K562 (cell line): ENCODE measurements around the gene RBMS1. TPM values are rescaled to one million over a fixed set of nuclear protein-coding genes. Genes with fewer than 3 reads are reported as not detected.

Source experiments
- ATAC-seq: fragments of 200-7000 bp; cut with Tn5 transposase; 3 replicates; pipeline ENCODE4 v1.9.1; 2020; ENCODE audit warnings: moderate library complexity
- BruUV-seq: library from RNA; stranded (reverse); fragments of 400-500 nt; replicated peaks from 2 replicates; lab custom pipeline; 2021; lab: Mats Ljungman, UMichigan
- CTCF ChIA-PET: fragments of 300-600 bp; formaldehyde crosslinking; extraction: SDS; loops from one replicate; lab custom pipeline; 2021; ENCODE audit warnings: low intra/inter-chr PET ratio; lab: Yijun Ruan, JAX
- POLR2A ChIA-PET: fragments of 300-600, 350-650 bp; sonication (Branson Sonifier 250); formaldehyde crosslinking; extraction: SDS; loops from one replicate; lab custom pipeline; 2021; ENCODE audit warnings: antibody characterized with exemption, inconsistent platforms; lab: Yijun Ruan, JAX
- DNase-seq, 4 experiments: peaks; one replicate each; pipeline versions ENCODE4 v3.0.0 to v3.0.0-alpha.2; 2011 to 2018; ENCODE audit warnings: low spot score in 3 of 4, mixed read lengths in 3 of 4; ENCODE audit errors: extremely low read depth in 1 of 4
- FAIRE-seq: peaks from 2 replicates; lab custom pipeline; 2011; peaks lifted over from hg19 to GRCh38; lab: Jason Lieb, UNC
- H2AFZ ChIP-seq: 2 replicates; pipeline ENCODE4 v1.6.0; 2011; ENCODE audit warnings: low read depth, low read length, control low read depth, inconsistent platforms
- H3K27ac ChIP-seq: fragments of 200-600 bp; 3 replicates; pipeline ENCODE4 v1.8.0; 2011; ENCODE audit warnings: low read depth, mild to moderate bottlenecking, control low read depth, inconsistent platforms, low read length, moderate library complexity, mixed read lengths; ENCODE audit errors: extremely low read depth
- H3K27me3 ChIP-seq, 2 experiments: fragments of 300-600 bp in 1 of 2; 2 replicates in 1 of 2; 3 replicates in 1 of 2; pipeline versions ENCODE4 v1.6.0 to v1.8.0; 2011; ENCODE audit warnings: inconsistent platforms in 2 of 2, low read length in 2 of 2, mild to moderate bottlenecking in 1 of 2, mixed read lengths in 1 of 2, moderate library complexity in 1 of 2; ENCODE audit not compliant: control insufficient read depth in 2 of 2, insufficient read depth in 2 of 2
- H3K36me3 ChIP-seq: fragments of 300-600 bp; 3 replicates; pipeline ENCODE4 v1.8.0; 2011; ENCODE audit warnings: mild to moderate bottlenecking, low read length, inconsistent platforms; ENCODE audit not compliant: control insufficient read depth, insufficient read depth
- H3K4me1 ChIP-seq, 2 experiments: fragments of 200-600 bp in 1 of 2; replicated peaks in 1 of 2; 2 replicates in 1 of 2; 3 replicates in 1 of 2; pipeline versions ENCODE4 v1.5.1 to v1.8.0; 2011; ENCODE audit warnings: inconsistent platforms in 2 of 2, low read length in 2 of 2, mild to moderate bottlenecking in 1 of 2, mixed read lengths in 1 of 2, moderate library complexity in 1 of 2; ENCODE audit not compliant: control insufficient read depth in 2 of 2, insufficient read depth in 2 of 2
- H3K4me2 ChIP-seq: 2 replicates; pipeline ENCODE4 v1.6.1; 2011; ENCODE audit warnings: low read length, control low read depth, inconsistent platforms, mixed read lengths; ENCODE audit not compliant: insufficient read depth
- H3K4me3 ChIP-seq: fragments of 200-600 bp; sonication (generic), shearing (Covaris generic); 2 replicates; pipeline ENCODE4 v1.5.1; 2016; ENCODE audit warnings: control low read depth, inconsistent platforms
- H3K79me2 ChIP-seq: fragments of 200-600 bp; 3 replicates; pipeline ENCODE4 v1.8.0; 2011; ENCODE audit warnings: low read length, inconsistent platforms; ENCODE audit not compliant: control insufficient read depth, insufficient read depth
- H3K9ac ChIP-seq, 2 experiments: 2 replicates each; pipeline versions ENCODE4 v1.6.0 to v1.6.1; 2011; ENCODE audit warnings: low read depth in 2 of 2, low read length in 2 of 2, control low read depth in 1 of 2, inconsistent platforms in 1 of 2, mild to moderate bottlenecking in 1 of 2, mixed read lengths in 1 of 2; ENCODE audit not compliant: insufficient read depth in 1 of 2
- H3K9me1 ChIP-seq: one replicate; pipeline ENCODE4 v1.6.0; 2011; ENCODE audit warnings: inconsistent platforms, mild to moderate bottlenecking, low read length, moderate library complexity; ENCODE audit not compliant: control insufficient read depth, insufficient read depth
- H3K9me3 ChIP-seq: replicated peaks from 2 replicates; pipeline ENCODE4 v1.5.1; 2011; ENCODE audit warnings: low read depth, low read length, inconsistent platforms; ENCODE audit not compliant: control insufficient read depth, insufficient read depth
- H4K20me1 ChIP-seq: replicated peaks from 2 replicates; pipeline ENCODE4 v1.6.1; 2011; ENCODE audit warnings: low read length, inconsistent platforms, mixed read lengths; ENCODE audit not compliant: control insufficient read depth, insufficient read depth
- BRCA1 ChIP-seq, 2 experiments: fragments of 450-650 bp in 1 of 2; sonication (generic) in 1 of 2; formaldehyde crosslinking in 1 of 2; IDR thresholded peaks; 2 replicates each; pipeline versions ENCODE4 v1.5.0 to v1.6.1; 2017 to 2020; ENCODE audit warnings: mild to moderate bottlenecking in 1 of 2, missing genetic modification reagents in 1 of 2
- GABPA ChIP-seq: fragments of 200-800 bp; sonication (Bioruptor generic); conservative IDR thresholded peaks from 2 replicates; pipeline ENCODE4 v1.6.1; 2016; ENCODE audit warnings: low read depth, missing genetic modification characterization, missing compliant biosample characterization
- GTF2A2 ChIP-seq: IDR thresholded peaks from 2 replicates; pipeline ENCODE4 v1.6.1; 2016; ENCODE audit warnings: mild to moderate bottlenecking, missing genetic modification characterization, missing compliant biosample characterization
- HMG20A ChIP-seq: fragments of 450-650 bp; formaldehyde crosslinking; conservative IDR thresholded peaks from 2 replicates; pipeline ENCODE4 v1.4.0; 2020; ENCODE audit warnings: mild to moderate bottlenecking, mixed read lengths
- KAT2B ChIP-seq: IDR thresholded peaks from one replicate; pipeline ENCODE4 v1.6.1; 2012; ENCODE audit warnings: low read depth, mild to moderate bottlenecking, control low read depth, inconsistent platforms, low read length, moderate library complexity
- PHF20 ChIP-seq: fragments of 450-650 bp; IDR thresholded peaks from 2 replicates; pipeline ENCODE4 v1.6.1; 2018; ENCODE audit not compliant: partially characterized antibody
- SP2 ChIP-seq: IDR thresholded peaks from 2 replicates; pipeline ENCODE4 v1.6.1; 2011; ENCODE audit warnings: mild to moderate bottlenecking, low read depth, low read length, moderate library complexity; ENCODE audit not compliant: poor library complexity, severe bottlenecking; ENCODE audit errors: extremely low read depth
- UBTF ChIP-seq, 2 experiments: IDR thresholded peaks; 2 replicates each; pipeline ENCODE4 v1.6.1; 2012; ENCODE audit warnings: improper control_type of control experiment in 2 of 2, low read depth in 2 of 2, low read length in 2 of 2, borderline replicate concordance in 1 of 2
- ZBTB8A ChIP-seq: fragments of 450-650 bp; IDR thresholded peaks from 2 replicates; pipeline ENCODE4 v1.6.1; 2018; ENCODE audit warnings: mild to moderate bottlenecking, moderate library complexity; ENCODE audit not compliant: partially characterized antibody
- ZNF140 ChIP-seq: fragments of 250-450 bp; sonication (Bioruptor Pico); IDR thresholded peaks from 2 replicates; pipeline ENCODE4 v1.8.0; 2021; ENCODE audit warnings: moderate library complexity, mild to moderate bottlenecking, inconsistent platforms
- ZNF280A ChIP-seq: fragments of 450-650 bp; IDR thresholded peaks from 2 replicates; pipeline ENCODE4 v1.6.1; 2018; ENCODE audit warnings: mild to moderate bottlenecking, low read depth; ENCODE audit not compliant: partially characterized antibody
- ZNF695 ChIP-seq: fragments of 450-650 bp; formaldehyde crosslinking; IDR thresholded peaks from 2 replicates; pipeline ENCODE4 v1.4.0; 2020; ENCODE audit warnings: mild to moderate bottlenecking, moderate library complexity
- WGBS: fragments of 100-300 bp; shearing (Covaris generic); methylation state at CpG from one replicate; pipeline ENCODE4 v1.1.6; 2016; ENCODE audit warnings: low coverage, mixed read lengths; ENCODE audit not compliant: insufficient coverage; ENCODE audit errors: missing lambda C conversion rate; 5-methylcytosine and 5-hydroxymethylcytosine counted together
- in situ Hi-C: fragments of 300-500 bp; cut with MboI; formaldehyde crosslinking; loops from 4 replicates; pipeline ENCODE4 v1.15.0; 2018; ENCODE audit warnings: inconsistent platforms, mixed read lengths
- intact Hi-C: fragments of 100-400 bp; cut with micrococcal nuclease; formaldehyde crosslinking; loops from 2 replicates; pipeline ENCODE4 v1.14.2; 2022
- polyA plus RNA-seq, 8 experiments: library from polyadenylated mRNA; depleted of rRNA in 4 of 8; stranded (reverse) in 5 of 8; unstranded in 3 of 8; fragments of >200 nt; fragmentation: Nextera tagmentation in 2 of 8; fragmentation: Illumina TruSeq in 1 of 8; extraction: Ambion mirVana in 2 of 8; extraction: Trizol in 1 of 8; gene quantifications; 2 replicates each; pipeline versions ENCODE4 v1.2.1 to v1.2.3, GENCODE V29; 2011 to 2014; ENCODE audit warnings: inconsistent platforms in 1 of 8, missing spikeins in 1 of 8
- total RNA-seq, 7 experiments: library from RNA; depleted of rRNA in 6 of 7; stranded (reverse); fragments of >200 nt in 6 of 7; fragmentation: Illumina TruSeq in 2 of 7; extraction: Trizol in 2 of 7; gene quantifications; 2 replicates each; pipeline versions ENCODE4 v1.2.1 to v1.2.3, GENCODE V29; 2011 to 2021; ENCODE audit warnings: low replicate concordance in 1 of 7

The RBMS1 gene
- total and polyA plus RNA-seq, 9 of the 15 experiments (the other 6 are each of a cell fraction or from before 2014, with no cell fraction given) = 0.04 to 0.31 (median 0.09) TPM; not detected in 6

GRCh38 chr2:160505256-160505655 is 11.6 kb upstream of the RBMS1 start:
- ATAC-seq = no peak
- ChIA-PET POLR2A (no interaction called here), CTCF (no interaction called here)
- Histone ChIP-seq H2AFZ (no peak overlapping the region), H3K27me3 (no peaks in the 10 kb centered on the region), H3K36me3 (no peaks in the 10 kb centered on the region), H3K4me3 (no peak overlapping the region), H3K9me3 (no peaks in the 10 kb centered on the region), H3K9me1 (no peaks in the 10 kb centered on the region), H3K9ac (no peak overlapping the region), H3K4me1 (no peaks in the 10 kb centered on the region), H3K79me2 (no peaks in the 10 kb centered on the region), H4K20me1 (no peaks in the 10 kb centered on the region), H3K27ac (no peak overlapping the region), H3K4me2 (no peak overlapping the region)
- BruUV-seq = no TSS peak
- intact Hi-C loops = no loop called here
- in situ Hi-C loops = no loop called here
- DNase-seq = no peak
- no peak for TF ChIP-seq ZBTB8A
- no peak for TF ChIP-seq GABPA
- no peak for TF ChIP-seq UBTF (IDR thresholded peaks at IDR 0.05; ENCODE audit: borderline replicate concordance in 1 of 2, low read depth in 2 of 2, low read length in 2 of 2)
- FAIRE-seq = no peak
- 0% methylated on average over 5 of the region's 5 CpGs for WGBS

- in situ Hi-C loops = no loop called here
- TF ChIP-seq ZNF695 (CRISPR knock-in tag) = no peak
- no peak for TF ChIP-seq HMG20A
- TF ChIP-seq GTF2A2 = no peak
- TF ChIP-seq PHF20 = no peak
- TF ChIP-seq BRCA1 (IDR thresholded peaks at IDR 0.05) = no peak
- TF ChIP-seq BRCA1 (CRISPR knock-in tag; IDR thresholded peaks at IDR 0.05) = no peak
- no peak for TF ChIP-seq KAT2B
- TF ChIP-seq SP2 = no peak
- no peak for TF ChIP-seq ZNF140 (CRISPR knock-in tag)
- no peak for TF ChIP-seq ZNF280A
- TF ChIP-seq, all 486 proteins: peak for 0
- DNase-seq (no peak), FAIRE-seq (no peak), ATAC-seq (no peak)
- intact Hi-C loops = no loop called here
- 0% methylated on average over 5 of the region's 5 CpGs for WGBS
- POLR2A ChIA-PET = no interaction called here
- Histone ChIP-seq H3K27me3 (no peaks in the 10 kb centered on the region), H4K20me1 (no peaks in the 10 kb centered on the region), H3K36me3 (no peaks in the 10 kb centered on the region), H3K9ac (no peak overlapping the region), H3K4me2 (no peak overlapping the region), H3K79me2 (no peaks in the 10 kb centered on the region), H3K9me1 (no peaks in the 10 kb centered on the region), H3K27ac (no peak overlapping the region), H3K4me1 (no peaks in the 10 kb centered on the region), H3K4me3 (no peak overlapping the region), H3K9me3 (no peaks in the 10 kb centered on the region), H2AFZ (no peak overlapping the region)
- CTCF ChIA-PET = no interaction called here
- no TSS peak for BruUV-seq
Measured at GRCh38 chr2:160502478-160502877, 8.9 kb upstream of the RBMS1 start.
